GM19397 (cell line): ENCODE results near the gene STOML1.

ENCODE experiments used
- ATAC-seq: cut with Tn5 transposase; IDR thresholded peaks from one replicate; pipeline ENCODE4 v1.9.1; 2021; ENCODE audit warnings: mild to moderate bottlenecking, moderate library complexity; ENCODE audit not compliant: unreplicated experiment

STOML1 gene, protein sequence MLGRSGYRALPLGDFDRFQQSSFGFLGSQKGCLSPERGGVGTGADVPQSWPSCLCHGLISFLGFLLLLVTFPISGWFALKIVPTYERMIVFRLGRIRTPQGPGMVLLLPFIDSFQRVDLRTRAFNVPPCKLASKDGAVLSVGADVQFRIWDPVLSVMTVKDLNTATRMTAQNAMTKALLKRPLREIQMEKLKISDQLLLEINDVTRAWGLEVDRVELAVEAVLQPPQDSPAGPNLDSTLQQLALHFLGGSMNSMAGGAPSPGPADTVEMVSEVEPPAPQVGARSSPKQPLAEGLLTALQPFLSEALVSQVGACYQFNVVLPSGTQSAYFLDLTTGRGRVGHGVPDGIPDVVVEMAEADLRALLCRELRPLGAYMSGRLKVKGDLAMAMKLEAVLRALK

DNA sequence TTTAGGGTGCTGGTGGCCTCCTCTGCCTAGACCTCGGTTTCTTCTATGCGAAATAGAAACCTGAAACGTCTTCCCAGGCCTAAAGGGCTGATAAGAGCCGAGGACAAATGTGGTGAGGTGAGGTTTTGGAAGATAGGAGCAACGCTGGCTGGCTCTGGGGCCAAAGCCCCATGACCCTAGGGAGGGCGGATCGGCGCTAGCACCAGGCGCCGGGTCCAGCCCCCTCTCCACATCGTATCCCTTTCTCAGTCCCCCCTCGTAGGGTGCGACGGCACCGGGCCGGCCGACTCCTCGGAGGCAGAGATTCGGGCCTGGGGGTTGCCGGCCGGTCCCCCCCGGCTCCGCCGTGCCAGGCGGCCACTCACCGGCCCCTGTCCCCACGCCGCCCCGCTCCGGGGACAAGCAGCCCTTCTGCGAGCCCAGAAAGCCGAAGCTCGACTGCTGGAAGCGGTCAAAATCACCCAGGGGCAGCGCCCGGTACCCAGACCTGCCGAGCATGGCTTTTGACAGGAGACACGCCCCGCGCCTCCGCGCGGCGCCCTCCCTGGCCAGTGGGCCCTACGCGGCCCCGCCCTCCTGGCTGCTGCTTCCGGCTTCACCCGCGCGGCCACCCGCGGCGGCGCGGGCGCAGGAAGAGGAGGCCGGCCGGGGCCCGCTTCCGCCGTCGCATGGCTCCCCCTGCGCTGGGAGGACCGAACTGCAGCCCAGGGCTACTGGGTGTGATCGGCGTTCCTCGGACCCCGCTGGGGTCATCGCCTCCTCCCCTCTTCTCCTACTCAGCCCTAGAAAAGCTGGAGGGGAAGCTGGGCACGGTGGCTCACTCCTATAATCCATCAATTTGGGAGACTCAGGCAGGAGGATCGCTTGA, at the start of gene STOML1:
Gene STOML1, minus strand, starts transcription at position 570 of the 868 bp plus-strand sequence. Its CDS starts 72 bp downstream, at position 498.
- ATAC-seq: peak; percentile 78

GRCh38 chr15:74041311-74041756, 49.2 kb upstream of the STOML1 start:
- ATAC-seq: no peak

- ATAC-seq: no peak
Measured at GRCh38 chr15:74040109-74040850, 48.2 kb upstream of the STOML1 start.

- no peak for ATAC-seq
Measured at GRCh38 chr15:74039656-74040010, 47.5 kb upstream of the STOML1 start.

DNA sequence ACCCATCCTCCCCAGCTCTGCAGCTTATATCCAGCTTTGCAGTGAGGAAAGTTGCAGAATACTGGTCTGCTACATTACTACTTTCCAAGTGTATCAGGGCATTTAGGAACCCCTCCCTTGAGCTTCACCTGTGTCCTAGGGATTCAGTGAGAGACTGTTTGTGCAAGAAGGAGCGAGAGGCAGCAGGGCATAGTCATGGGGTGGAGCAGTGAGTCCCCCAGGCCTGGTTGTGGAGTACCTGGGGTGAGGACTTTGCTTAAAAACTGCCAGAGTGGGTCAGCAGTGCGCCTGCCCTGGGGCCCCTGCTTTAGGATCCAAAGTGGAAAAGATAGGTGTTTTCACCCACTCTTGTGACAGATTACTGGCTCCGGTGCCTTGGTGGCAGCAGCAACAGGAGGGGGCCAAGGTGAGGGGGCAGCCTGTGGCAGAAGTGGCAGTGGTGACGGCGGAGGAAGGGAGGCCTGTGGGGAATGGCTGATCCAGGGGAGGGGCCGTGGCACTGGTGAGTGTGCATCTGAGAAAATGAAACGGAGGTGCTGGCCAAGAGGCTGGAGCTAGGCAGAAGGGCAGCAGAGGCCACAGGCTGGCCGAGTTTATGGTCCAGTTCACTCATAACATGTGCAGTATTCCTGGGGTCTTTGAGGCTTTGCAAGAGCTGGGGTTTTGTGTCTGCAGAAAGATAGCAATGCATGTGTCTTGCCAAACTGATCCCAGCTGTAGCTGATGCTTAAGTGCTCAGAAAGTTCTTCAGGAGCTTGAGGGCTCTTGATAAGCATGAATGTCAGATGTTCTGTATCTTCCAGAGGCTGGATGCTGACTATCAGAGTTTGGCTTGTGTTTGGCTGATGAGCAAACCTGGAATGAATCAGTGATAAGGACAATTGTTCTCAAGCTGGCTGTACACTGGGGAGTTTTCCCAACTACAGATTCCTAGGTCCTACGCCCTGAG, 46.9 kb upstream of the STOML1 start:
- ATAC-seq: no peak

DNA sequence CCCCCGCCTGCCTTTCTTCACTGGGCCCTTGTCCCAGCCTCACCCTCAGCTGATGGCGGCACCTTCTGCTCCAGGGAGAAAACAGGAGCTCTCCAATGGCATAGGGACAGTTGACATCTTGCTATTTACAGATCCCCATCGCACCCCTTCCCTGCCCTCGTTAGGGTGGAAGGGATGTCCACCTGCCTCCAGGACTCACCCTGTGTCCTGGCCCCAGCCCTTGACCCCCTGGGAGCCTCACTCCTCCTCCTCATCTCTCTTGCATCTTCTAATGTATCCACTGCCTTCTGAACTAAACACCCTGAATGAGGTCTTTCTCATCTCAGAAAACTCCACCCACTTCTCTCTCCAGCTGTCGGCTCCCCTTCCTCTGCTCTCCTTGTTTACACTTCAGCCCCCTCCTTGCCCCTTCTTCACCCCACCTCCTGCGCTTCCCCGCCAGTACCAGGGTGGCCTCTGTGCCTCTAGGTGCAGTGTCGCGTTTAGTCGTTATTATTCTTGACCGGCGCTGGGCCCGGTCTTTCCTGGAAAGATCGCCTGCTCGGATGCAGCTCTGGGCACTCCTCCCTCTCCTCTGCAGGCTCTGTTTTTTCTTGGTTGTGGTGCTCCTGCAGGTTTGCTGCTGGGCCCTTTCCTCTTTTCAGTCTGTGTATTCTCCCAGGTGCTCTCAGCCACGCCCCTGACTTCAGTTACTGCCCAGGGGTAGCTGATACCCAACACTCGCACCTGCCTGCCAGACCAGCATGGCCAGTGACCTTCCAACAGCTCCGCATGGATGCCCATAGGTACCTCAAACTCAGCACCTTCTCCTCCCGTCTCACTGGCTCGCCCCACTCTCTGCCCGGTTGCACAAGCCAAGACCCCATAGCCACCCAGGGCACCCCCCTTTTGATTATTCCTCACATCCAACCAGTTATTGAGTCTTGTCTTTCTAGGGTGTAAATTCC, 45.3 kb upstream of the STOML1 start:
- ATAC-seq: no peak

GRCh38 chr15:74036271-74037170, 44.4 kb upstream of the STOML1 start:
- ATAC-seq: no peak

- no peak for ATAC-seq
Measured at GRCh38 chr15:74035121-74036017, 43.3 kb upstream of the STOML1 start.

- no peak for ATAC-seq
Measured at GRCh38 chr15:74034206-74034755, 42.2 kb upstream of the STOML1 start.

GRCh38 chr15:74032606-74033561, 40.8 kb upstream of the STOML1 start:
- ATAC-seq: no peak

- ATAC-seq: no peak
Measured at GRCh38 chr15:74032046-74032445, 40.0 kb upstream of the STOML1 start.

- ATAC-seq: no peak
Measured at GRCh38 chr15:74028646-74029045, 36.6 kb upstream of the STOML1 start.

GRCh38 chr15:74027688-74028087, 35.6 kb upstream of the STOML1 start:
- no peak for ATAC-seq

DNA sequence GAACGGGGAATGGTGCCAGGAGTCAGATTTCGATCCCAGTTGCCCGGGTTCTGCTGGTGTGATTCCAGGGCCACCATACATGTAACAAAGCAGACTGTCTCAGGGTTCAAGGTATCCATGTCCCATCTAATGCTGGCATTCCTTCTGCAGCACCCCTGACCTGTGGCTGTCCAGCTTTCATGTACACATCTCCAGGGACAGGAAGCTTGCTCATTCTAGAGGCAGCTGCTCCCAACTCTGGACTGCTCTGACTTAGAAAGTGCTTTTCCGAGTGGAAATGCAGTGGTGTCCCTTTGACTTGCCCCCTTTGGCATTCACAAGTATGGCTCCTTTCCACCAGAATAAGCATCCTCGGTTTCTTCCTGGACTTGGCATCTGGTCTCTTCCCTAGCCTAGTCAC, 33.3 kb upstream of the STOML1 start:
- no peak for ATAC-seq

- ATAC-seq: no peak
Measured at GRCh38 chr15:74024687-74025086, 32.6 kb upstream of the STOML1 start.
